Measurements from ENCODE around the gene DYNLT4.
"Not testable (repeated sequence)": the region's sequence is repeated elsewhere in the genome, so short reads cannot be mapped to it uniquely, and the experiment has no call there.

The DYNLT4 gene

DNA sequence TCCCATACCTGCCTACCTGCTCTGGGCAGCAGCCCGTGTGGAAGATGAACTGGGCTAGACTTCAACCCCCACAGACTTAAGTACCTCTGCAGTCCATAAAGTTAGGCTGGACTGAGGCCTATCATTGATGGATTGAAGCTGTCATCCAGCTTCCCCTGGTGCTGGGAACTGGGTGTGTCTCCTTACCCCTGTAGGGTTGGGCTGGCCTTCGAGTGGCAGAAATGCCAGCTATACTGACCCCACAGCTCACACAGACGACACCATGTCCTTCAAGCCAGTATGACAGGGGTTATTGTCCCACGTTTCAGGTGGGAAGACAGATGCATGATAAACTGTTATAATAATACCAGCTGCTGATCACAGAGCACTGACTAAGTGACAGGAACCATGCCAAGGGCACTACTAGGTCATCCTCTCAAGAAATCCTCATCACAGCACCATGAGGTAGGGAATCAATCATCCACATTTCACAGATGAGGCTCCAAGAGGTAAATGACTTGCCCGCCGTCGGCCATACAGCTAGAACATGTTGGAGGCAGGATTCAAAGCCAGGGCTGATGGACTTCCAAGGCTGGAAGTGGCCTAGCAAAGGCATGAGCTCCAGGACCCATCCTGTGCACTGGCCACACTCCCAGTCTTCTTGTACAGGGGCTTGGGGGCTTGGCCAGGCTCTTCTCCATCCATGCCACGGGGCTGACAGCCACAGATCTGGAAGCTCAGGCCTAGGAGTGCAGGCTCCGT lies 18.9 kb downstream of the DYNLT4 start, which contains the start of gene BEST4:
Gene BEST4, minus strand, starts transcription at position 51 of the 741 bp plus-strand sequence. CDS start 465 bp downstream, outside the sequence.
- no peak for DNase-seq (ENCODE audit: low spot score)

DNA sequence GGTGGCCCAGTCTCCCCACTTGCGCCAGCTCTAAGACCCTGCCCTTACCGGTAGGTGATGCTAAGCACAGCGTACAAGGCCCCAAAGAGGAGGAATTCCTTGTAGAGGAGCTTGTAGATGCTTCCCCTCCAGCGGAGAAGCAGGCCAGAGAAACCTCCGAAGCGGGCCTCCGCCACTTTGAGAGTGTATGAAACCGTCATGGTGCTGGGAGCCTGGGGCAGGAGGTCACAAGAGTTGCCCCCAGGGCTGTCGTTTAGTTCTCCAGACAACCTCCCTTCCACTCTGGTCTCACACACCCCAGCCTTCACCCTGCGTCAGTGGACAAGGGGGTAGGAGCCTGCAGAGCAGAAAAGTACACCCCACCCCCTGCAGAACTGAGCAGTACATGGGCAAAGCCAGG lies 19.6 kb downstream of the DYNLT4 start:
- no peak for DNase-seq (ENCODE audit: low spot score)

DNA sequence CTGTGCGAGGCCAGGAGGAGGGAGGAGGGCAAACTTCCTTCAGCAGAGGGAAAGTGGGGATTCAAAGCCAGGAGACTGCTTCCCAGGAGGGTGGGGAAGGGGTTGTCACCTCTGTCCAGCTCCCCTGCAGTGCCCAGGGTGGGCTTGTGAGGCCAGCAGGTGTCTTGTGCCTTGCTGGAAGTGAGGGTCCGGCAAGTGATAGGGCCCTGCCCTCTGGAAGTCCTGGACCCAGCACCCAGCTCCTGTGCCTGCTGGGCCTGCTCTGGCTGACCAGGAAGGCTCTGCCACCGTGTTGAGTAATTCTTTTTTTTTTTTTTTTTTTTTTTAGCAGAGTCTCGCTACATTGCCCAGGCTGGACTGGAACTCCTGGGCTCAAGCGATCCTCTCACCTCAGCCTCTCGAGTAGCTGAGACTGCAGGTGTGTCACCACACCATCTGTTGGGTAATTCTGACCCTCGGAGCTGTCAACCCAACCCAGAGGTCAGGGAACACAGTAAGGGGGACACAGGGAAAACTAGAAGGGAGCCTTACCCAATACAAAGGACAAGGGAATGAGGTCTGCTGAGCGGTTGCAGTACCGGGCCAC lies 20.2 kb downstream of the DYNLT4 start:
- DNase-seq (ENCODE audit: low spot score) = no peak

DNA sequence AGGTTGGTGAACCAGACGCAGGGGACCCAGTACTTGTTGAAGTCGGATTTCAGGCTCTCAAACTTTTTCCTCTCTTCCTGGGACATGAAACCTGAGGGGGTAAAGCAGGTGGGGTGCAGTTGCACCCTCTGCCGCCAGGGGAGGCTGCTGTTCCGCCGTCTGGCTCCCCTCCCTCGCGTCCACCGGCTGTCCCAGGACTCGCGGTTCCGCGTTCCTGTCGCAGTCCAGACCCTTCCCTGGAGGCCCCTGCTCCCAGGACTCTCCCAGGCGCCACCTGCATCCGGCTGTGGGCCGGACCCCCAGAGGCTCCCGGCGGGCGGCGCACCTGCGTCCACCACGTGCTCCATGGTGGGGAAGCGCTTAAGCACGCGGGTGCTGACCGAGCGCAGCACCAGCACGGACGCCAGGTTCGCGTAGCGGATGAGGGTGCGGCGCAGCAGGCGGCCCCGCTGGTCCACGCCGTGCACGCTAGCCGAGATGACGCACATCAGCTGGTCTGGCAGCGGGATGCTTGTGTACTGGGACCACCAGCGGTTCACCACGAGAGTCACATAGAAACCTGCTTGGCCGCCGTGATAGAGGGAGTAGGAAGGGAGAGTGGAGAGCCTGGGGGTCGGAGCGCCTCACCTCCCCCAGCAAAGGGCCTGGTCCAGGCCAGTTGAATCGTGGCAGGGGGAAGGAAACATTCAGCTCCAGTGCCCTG lies 20.9 kb downstream of the DYNLT4 start:
- no peak for DNase-seq (ENCODE audit: low spot score)

DNA sequence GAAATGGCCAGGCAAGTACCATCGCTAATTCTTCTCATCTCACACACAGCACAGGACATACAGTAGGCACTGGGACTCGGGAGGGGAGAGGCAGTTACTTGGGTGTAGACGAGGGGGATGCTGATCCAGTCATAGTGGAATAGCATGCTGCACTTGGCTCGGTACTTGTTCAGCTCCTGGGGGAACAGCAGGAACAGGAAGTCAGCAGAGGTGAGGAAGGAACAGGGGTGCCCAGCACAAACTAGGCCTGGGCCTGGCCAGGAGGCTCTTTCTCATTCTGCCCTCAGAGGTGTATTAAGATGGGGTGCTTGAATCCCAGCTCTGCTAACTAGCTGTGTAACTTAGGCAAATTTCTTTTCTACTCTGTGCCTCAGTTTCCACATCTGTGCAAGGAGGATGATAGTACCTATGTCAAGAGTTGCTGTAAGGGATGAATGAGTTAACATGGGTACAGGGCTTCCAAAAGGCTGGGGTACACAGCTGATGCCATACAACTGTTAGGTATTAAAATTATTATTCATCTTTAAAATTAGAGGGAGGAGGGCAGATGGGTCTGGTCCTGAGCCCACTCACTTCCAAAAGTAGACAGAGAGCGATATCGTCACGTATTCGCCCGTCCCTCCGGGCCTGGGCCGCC lies 21.5 kb downstream of the DYNLT4 start:
- DNase-seq (ENCODE audit: low spot score) = no peak

DNA sequence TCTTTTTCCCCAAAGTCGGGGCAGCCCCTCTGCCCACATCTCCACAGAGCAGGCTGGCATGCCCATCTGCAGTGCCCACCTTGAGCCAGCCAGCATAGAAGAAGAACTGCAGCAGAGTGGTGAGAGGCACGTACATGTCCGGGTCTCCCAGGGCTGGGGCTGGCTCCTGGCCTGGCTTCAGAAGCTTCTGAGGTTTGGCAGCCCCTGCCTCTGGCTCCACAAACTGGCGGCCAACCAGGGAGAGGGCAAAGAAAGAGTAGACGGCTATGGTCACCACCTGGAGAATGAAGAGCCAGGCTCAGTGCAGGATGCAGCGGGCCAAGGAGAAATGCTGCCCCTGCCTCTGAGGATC lies 22.1 kb downstream of the DYNLT4 start:
- no peak for DNase-seq (ENCODE audit: low spot score)

DNA sequence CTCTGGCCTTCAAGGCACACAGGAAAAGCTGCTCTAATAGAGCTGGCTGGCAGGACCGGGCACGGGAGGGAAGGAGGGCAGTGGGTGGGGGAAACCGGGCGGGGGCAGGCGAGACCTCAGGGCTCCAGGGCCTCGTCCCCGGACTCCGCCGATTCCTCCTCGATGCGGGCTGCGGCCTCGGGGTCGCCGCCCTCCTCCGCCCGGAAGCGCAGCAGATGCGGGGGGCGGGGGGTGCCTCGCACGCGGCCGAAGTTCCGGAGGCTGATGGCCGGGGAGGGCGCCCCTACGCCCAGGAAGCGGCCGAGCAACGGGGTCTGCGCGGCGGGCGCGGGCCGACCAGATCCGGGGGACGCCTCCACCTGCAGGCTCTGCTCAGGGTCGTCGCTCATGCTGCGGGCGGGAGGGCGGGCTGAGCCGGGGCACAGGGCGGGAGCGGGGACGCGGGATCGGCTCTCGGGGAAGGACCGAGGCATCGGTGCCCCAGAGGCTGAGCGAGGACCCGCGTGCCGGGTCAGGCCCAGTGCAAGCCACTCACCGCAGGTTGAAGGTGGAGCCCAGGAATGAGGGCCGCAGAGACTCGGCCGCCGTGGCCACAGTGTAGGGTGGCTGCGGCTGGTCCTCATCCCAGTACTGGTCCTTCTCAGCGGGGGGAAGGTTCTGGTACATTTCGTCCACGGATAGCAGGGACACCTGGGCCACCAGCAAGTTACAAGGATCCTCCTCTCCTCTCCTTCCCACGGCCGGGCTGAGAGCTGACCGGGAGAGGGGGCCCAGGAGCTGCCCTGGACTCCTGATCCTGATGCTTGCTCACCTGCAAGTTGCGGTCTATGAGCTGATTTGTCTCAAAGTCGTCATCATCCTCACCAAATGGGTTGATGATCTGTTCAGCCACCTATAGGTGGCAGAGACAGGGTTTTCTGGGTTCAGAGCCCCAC lies 22.8 kb downstream of the DYNLT4 start:
- no peak for DNase-seq (ENCODE audit: low spot score)

DNA sequence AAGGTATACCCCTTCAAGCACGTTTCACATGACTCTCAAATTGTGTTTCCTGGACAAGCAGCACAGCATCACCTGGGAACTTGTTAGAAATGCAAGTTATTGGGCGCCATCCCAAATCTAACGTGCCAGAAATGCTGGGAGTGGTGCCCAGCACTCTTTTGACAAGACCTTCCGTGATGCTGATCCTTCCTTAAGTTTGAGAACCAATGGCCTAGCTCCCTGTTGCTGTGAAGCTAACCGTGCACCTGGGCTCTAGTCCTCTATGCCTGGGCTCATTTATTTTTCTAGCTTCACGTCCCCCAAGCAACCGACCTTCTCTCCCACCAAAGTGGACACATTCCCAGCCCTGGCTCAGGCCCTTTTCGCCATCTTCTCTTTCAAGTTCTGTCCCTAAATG lies 23.5 kb downstream of the DYNLT4 start:
- no peak for DNase-seq (ENCODE audit: low spot score)

DNA sequence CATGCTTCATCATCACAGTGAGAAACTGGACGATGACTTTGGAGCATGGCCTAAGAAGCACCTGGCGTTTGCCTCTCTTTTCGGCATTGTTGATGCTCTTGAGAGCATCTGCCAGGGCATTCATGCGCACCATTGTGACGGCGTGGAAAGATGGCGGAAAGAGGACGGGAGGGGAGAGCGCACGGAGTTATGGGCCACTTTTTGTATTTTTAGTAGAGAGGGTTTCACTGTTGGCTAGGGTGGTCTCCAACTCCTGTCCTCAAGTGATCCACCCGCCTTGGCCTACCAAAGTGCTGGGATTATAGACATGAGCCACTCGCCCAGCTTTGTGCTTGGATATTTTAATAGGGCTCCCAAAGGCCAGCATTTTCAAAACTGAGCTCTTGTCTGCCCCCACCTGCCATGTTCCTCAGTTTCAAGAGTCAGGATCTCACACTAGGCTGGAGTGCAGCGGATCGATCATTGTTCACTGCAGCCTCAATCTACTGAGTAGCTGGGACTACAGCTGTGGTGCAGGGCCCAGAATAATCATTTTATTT lies 26.5 kb downstream of the DYNLT4 start:
- DNase-seq (ENCODE audit: low spot score) = no peak

DNA sequence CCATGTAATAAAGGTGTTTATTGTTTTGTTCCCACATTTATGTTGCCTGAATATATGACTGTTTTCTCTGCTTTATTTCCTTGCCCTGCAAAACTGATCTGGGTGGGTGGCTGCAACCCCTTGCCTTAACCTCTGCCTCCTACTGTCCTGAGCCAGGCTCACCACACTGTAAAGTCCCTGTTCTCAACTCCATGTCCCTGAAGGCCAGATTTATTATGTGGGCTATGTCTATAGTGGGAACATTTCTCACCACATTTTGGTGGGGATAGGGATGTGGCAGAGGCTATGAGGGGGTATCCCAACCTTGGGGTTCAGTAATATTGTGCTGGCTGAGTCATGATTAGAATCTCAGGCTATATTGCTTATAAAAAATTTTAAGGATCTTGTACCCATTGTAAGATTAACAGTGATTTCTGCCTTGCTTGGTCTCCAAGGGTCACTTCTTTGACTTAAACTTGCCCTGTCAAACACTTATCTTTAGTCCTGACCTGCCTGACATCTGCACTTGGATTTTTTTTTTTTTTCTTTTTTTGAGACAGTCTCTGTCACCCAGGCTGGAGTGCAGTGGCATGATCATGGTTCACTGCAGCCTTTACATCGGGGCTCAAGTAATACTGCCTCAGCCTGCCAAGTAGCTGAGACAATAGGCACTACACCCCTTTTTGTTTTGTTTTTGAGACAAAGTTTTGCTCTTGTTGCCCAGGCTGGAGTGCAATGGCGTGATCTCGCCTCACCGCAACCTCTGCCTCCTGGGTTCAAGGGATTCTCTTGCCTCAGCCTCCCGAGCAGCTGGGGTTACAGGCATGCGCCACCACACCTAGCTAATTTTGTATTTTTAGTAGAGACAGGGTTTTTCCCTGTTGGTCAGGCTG lies 28.2 kb downstream of the DYNLT4 start:
- no peak for DNase-seq (ENCODE audit: low spot score)

DNA sequence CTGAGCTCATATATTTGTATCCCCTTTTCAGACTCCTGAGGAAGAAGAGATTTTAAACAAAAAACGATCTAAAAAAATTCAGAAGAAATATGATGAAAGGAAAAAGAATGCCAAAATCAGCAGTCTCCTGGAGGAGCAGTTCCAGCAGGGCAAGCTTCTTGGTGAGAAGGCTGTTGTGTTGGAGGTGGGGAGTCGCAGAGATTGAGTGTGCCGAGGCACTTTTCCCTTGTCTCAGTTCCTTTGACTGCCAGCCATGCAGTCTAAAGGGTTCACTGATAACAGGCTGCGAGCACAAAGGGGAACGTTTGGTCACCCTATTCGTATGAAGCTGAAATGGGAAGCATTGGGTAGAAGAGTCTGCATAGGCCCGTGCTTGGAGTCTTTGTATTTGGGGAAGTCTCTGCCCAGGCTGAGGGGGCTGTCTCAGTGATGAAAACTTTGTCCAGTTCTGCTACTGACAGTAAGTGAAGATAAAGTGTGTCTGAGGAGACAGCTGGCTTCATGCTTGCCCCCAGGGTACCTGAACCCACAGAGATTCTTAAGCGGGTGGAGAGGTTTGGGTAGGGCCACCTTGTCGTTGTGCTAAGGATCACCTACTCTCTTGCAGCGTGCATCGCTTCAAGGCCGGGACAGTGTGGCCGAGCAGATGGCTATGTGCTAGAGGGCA lies 29.0 kb downstream of the DYNLT4 start:
- no peak for DNase-seq (ENCODE audit: low spot score)

DNA sequence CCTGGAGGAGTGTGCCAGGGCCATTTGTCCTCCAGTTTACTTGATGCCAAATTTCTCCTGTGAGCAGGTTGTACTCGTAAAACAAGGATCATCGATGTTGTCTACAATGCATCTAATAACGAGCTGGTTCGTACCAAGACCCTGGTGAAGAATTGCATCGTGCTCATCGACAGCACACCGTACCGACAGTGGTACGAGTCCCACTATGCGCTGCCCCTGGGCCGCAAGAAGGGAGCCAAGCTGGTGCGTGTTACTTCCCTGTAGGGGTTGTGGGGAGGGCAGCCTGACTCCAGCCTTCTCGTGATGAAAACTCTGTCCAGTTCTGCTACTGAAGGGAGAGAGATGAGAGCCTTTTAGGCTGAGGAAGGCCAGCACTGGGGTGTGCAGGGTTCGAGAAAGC lies 29.6 kb downstream of the DYNLT4 start:
- DNase-seq (ENCODE audit: low spot score) = no peak

DNA sequence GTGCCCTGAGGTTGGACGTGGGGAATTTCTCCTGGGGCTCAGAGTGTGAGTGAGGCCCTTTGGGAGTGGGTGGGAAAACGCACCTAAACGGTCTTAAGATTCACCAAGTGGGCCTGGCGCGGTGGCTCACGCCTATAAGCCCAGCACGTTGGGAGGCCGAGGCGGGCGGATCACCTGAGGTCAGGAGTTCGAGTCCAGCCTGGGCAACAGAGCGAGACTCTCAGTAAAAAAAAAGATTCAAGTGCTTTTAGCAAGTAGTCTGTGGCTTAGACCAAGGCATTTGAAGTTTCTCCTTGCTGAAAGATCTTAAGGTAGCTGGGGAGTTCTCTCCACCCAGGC lies 30.5 kb downstream of the DYNLT4 start:
- no peak for DNase-seq (ENCODE audit: low spot score)

DNA sequence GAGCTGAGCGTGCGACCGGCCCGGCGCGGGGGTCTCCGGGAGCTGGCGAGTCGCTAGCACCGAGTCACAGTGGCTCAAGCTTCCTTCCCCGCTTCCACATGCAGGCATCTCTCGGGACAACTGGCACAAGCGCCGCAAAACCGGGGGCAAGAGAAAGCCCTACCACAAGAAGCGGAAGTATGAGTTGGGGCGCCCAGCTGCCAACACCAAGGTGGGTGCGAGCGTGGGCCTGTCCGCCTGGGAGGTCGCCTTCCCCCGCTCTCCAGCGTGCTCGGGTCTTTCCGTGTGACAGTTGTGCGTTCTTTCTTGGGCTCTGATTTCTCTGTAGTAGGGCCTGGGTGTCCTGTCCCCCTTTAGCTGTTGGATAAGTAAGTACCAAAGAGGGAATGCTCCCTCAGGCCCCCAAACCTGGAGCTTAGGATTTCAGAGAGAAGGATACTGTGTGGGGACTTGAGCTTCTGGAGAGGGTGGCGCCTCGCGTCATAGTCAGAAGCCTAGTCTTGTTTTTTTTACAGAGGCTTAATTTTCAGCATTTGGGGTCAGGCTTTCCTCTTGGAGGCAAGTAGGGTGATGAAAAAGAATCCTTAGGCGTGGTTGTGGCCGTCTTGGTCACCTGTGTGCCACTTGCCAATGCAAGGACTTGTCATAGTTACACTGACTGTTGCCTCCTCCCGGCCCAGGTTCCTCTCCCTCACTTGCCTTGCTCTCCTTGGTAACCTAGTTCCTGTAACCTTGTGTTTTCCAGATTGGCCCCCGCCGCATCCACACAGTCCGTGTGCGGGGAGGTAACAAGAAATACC lies 31.0 kb downstream of the DYNLT4 start:
- peak; percentile 15 for DNase-seq (ENCODE audit: low spot score)

DNA sequence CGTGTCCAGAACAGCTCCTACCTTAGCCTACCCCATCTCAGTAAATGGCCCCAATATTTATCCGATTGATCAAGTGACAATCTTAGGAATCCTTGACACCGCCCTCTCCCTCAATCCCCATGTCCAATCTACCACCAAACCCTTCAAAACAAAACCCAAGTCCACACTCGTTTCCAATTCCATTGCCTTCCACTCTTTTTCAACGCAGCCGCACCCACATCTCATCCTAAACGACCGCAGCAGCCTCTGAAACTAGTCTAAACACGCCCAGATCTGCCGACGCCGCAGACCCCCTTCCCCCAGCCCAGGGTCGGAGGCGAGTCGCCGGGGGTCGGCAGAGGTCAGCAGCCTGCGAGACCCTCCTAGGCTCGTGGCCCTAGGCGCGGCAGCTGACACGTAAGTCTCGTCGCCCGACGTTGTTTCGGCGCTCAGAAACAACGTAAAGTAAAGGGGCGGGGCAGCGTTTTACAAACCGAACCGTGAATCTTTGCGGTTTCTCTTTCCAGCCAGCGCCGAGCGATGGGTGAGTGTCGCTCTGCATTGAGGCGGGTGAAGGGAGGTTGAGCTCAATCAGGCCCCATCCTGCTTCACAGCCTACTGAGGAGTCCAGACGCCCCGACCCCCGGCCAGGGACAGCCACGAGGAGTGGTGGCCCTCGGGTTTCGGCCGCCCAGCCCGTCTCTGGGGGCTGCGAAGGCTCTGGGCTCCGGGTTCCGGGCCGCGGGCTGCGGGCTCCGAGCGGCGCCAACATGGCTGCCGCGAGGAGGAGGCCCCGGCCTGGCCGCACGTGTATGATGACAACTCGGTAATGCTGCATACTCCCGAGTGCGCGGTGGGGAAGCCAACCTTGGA lies 31.8 kb downstream of the DYNLT4 start, which contains the start of gene RPS8:
Gene RPS8, plus strand, starts transcription at position 463 of the 852 bp plus-strand sequence. Its CDS starts 57 bp downstream, at position 520.
- DNase-seq (ENCODE audit: low spot score) = peak; percentile 92

DNA sequence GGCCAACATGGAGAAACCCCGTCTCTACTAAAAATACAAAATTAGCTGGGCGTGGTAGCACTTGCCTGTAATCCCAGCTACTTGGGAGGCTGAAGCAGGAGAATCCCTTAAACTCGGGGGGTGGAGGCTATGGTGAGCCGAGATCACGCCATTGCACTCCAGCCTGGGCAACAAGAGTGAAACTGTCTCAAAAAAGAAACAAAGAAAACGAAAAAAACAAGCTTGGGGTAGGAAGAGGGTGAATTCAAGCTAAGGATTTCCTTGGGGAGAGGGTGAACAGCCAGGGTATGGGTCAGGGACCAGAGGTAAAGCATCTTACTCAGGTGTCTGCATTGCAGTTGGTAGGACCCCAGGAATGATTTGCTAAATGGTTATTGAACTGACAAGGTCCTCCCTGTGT lies 40.7 kb downstream of the DYNLT4 start:
- not testable (repeated sequence) for DNase-seq (ENCODE audit: low spot score)

DNA sequence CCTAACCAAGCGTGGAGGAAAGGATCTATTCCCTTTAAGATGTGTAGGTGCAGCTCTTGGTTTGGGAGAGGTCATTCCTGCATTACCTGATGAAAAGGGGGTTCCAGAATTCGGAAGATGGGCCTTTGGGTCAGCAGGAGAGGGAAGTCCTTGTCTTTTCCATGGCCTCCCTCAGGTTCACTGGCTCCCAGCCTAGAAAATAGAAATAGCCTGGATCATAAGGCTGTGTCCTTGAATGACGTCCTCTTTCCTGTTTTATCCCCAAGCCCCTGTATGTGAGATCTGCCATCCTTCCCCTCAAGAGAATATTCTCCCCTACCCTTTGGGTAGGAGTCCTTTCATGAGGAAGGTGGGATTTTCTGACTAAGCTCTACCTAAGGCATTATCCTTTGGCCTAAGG lies 46.3 kb downstream of the DYNLT4 start:
- no peak for DNase-seq (ENCODE audit: low spot score)

DNA sequence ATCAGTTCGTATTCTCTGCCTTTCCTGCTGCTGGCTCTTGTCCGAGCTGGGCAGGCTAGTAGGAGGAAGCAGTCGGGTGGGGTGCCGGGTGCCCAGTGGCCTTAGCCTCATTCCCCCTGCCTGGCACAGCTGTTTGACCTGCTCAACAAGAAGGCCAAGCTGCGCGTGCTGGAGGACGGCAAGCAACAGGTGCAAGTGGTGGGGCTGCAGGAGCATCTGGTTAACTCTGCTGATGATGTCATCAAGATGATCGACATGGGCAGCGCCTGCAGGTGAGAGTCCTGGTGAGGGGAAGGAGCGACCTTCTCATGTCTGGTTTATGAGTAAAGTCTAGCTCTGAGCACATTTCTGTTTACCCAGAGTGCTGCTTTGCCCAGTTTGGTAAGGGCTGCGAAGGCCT lies 48.1 kb downstream of the DYNLT4 start:
- DNase-seq (ENCODE audit: low spot score) = no peak
